GM10266 (cell line): ENCODE measurements around the gene PTN.

ENCODE experiments used
- DNase-seq: peaks from one replicate; pipeline ENCODE4 v3.0.0; 2012; ENCODE audit errors: extremely low spot score
- CTCF ChIP-seq: IDR thresholded peaks from 2 replicates; pipeline ENCODE4 v1.5.1; 2012; ENCODE audit warnings: mild to moderate bottlenecking, low read depth; ENCODE audit not compliant: control insufficient read depth, insufficient read depth; ENCODE audit errors: missing control alignments

PTN gene

GRCh38 chr7:137295739-137296324, 47.7 kb downstream of the PTN start:
- TF ChIP-seq CTCF, result no peak
- no peak for DNase-seq

GRCh38 chr7:137289101-137289500, 54.4 kb downstream of the PTN start:
- no peak for DNase-seq
- TF ChIP-seq CTCF, result no peak

- DNase-seq, result no peak
- no peak for TF ChIP-seq CTCF
These were observed 55.8 kb downstream of the PTN start for GRCh38 chr7:137287651-137288258.

GRCh38 chr7:137283153-137283552, 60.4 kb downstream of the PTN start:
- no peak for TF ChIP-seq CTCF
- DNase-seq, result no peak

GRCh38 chr7:137282043-137282442, 61.5 kb downstream of the PTN start:
- no peak for TF ChIP-seq CTCF
- DNase-seq, result no peak

- no peak for DNase-seq
- TF ChIP-seq CTCF, result no peak
These were observed 67.3 kb downstream of the PTN start for GRCh38 chr7:137276189-137276588.

- no peak for DNase-seq
- TF ChIP-seq CTCF, result no peak
These were observed 71.3 kb downstream of the PTN start for GRCh38 chr7:137272249-137272648.
